22Rv1 (cell line): Measurements from ENCODE around the gene RAB33B.

ENCODE experiments used
- H3K27ac ChIP-seq: fragments of 450-650 bp; 2 replicates; pipeline ENCODE4 v1.5.1; 2017
- ZFX ChIP-seq: fragments of 450-650 bp; IDR thresholded peaks from 2 replicates; pipeline ENCODE4 v1.6.1; 2017; ENCODE audit warnings: antibody characterized with exemption, borderline replicate concordance
- TF ChIP-seq, protein P1 (sequence below): fragments of 450-650 bp; IDR thresholded peaks from 2 replicates; pipeline ENCODE4 v1.5.1; 2017; ENCODE audit warnings: mild to moderate bottlenecking

The RAB33B gene

DNA sequence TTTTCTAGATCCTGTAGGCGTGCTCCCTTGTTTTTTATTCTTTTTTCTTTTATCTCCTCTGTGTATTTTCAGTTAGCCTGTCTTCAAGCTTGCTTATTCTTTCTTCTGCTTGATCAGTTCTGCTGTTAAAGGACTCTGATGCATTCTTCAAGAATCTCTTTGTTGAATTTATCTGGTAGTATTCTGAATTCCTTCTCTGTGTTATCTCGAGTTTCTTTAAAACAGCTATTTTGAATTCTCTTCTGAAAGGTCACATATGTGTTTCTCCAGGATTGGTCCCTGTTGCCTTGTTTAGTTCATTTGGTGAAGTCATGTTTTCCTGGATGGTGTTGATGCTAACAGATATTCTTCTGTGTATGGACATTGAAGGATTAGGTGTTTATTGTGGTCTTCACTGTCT, 15.3 kb downstream of the RAB33B start:
- TF ChIP-seq, protein P1, sequence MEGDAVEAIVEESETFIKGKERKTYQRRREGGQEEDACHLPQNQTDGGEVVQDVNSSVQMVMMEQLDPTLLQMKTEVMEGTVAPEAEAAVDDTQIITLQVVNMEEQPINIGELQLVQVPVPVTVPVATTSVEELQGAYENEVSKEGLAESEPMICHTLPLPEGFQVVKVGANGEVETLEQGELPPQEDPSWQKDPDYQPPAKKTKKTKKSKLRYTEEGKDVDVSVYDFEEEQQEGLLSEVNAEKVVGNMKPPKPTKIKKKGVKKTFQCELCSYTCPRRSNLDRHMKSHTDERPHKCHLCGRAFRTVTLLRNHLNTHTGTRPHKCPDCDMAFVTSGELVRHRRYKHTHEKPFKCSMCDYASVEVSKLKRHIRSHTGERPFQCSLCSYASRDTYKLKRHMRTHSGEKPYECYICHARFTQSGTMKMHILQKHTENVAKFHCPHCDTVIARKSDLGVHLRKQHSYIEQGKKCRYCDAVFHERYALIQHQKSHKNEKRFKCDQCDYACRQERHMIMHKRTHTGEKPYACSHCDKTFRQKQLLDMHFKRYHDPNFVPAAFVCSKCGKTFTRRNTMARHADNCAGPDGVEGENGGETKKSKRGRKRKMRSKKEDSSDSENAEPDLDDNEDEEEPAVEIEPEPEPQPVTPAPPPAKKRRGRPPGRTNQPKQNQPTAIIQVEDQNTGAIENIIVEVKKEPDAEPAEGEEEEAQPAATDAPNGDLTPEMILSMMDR, result no peak
- no peak for TF ChIP-seq ZFX
- H3K27ac ChIP-seq, result no peak overlapping the region; the same call in 1 of the 2 replicates

DNA sequence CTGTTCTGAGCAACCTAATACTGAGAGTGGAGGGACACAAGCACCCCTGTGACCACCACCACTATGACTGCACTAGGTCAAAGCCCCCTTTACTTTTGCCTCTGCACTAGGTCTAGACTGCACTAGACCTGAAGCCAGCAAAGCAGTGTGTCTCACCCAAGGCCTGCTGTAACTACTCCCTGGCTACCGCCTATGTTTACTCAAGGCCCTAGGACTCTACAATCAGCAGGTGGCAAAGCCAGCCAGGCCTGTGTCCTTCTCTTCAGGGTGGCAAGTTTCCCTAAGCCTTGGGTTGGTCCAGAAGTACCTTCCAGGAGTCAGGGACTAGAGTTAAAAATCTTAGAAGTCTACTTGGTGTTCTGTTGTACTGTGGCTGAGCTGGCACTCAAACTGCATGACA, 15.9 kb downstream of the RAB33B start:
- TF ChIP-seq, protein P1, result no peak
- no peak for TF ChIP-seq ZFX
- no peak overlapping the region; the same call in 1 of the 2 replicates for H3K27ac ChIP-seq

DNA sequence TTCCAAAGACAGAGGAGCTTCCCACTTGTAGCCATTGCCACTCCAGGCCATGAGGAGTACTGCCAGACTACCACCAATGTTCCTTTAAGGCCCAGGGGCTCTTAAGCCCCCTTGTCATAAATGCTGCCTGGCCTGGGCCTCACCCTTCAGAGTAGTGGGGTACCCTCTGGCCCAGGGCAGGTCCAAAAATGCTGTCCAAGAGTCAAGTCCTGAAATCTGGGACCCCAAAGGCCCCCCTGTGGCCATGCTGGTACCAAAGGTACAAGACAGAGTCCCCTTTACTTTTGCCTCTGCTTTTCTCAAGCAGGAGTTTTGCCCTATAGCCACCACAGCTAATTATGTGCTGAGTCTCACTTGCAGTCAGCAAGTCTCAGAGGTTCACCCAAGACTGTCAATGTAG, 16.4 kb downstream of the RAB33B start:
- no peak for TF ChIP-seq ZFX

DNA sequence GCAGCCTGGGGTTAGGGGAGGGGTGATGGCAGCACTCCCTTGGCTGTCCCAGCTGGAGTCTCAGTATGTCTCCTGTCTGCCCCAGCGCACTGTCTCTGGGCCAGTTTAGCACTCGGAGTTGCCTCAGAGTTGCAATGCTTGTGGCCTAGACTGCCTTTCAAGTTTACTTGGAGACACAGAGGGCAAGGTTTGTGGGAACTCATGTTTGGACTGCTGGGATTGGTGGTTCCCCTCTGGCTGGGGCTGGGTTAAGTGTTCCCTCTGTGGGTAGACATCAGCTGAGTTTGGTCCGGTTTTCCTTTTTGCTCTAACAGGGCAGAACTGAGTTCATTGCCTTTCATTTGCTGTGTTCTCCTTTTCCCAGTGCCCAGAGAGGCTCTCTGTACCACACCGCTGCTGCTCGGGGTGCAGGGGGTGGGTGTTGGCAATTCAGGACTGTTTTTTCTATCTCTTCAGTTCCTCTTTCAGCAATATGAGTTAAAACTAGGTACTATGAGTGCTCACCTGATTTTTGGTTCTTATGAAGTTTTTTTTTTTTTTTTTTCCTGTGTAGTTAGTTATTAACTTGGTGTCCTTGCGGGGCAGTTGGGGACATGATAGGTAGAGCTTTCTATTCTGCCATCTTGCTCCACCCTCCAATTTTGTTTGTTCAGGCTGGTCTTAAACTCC, 17.2 kb downstream of the RAB33B start:
- TF ChIP-seq ZFX, result no peak
- TF ChIP-seq, protein P1, result no peak
- no peak overlapping the region for H3K27ac ChIP-seq

More for the DNA sequence above, 16.4 kb downstream of the RAB33B start:
- no peak overlapping the region for H3K27ac ChIP-seq

DNA sequence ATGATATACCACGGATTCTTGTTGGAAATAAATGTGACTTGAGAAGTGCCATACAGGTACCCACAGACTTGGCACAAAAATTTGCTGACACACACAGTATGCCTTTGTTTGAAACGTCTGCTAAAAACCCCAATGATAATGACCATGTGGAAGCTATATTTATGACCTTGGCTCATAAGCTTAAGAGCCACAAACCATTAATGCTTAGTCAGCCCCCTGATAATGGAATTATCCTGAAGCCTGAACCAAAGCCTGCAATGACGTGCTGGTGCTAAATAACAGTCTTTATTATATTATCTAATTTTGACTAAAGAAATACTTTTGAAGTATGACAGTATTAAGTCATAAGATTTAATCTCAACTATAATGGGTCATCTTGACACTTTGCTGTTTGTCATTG, 18.9 kb downstream of the RAB33B start:
- H3K27ac ChIP-seq, result no peak overlapping the region
- TF ChIP-seq, protein P1, result no peak
- no peak for TF ChIP-seq ZFX

DNA sequence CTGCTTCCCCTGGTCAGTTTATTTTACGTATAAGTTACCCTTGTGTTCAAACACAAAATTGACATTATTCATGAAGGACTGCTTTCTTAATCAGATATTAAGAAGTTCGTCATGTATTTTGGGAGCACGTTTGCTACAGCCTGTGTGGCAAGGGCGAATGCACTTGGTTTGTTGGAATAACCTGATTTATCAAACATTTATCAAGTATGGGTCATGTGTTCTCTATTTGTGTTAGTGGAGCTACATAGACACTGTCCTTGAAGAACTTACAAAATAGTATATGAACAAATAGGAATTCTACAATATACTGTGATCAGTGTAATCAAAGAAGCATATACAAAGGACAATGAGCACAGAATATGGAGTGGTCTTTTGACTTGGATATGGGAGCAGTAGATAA, 22.4 kb downstream of the RAB33B start:
- TF ChIP-seq, protein P1, result no peak
- no peak for TF ChIP-seq ZFX
- H3K27ac ChIP-seq, result no peak overlapping the region

DNA sequence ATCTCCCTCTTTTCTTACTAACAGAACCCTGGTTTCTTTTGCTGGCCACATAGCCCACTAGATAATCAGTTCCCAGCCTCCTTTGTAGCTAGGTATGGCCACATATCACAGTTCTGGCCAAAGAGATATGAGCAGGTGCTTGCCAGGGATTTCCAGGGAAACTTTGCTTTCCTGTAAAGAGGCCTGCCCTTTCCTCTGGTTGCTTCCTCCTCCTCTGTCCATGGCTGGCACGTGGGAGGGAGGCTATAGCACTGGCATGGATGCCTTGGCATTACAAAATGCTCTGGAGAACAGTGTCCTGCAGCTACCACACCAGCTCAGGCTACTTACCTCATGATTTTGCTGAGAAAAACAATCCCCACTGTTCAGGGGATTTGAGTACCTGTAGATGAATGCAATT, 27.5 kb downstream of the RAB33B start:
- TF ChIP-seq, protein P1, result no peak
- TF ChIP-seq ZFX, result no peak
- H3K27ac ChIP-seq, result no peak overlapping the region

DNA sequence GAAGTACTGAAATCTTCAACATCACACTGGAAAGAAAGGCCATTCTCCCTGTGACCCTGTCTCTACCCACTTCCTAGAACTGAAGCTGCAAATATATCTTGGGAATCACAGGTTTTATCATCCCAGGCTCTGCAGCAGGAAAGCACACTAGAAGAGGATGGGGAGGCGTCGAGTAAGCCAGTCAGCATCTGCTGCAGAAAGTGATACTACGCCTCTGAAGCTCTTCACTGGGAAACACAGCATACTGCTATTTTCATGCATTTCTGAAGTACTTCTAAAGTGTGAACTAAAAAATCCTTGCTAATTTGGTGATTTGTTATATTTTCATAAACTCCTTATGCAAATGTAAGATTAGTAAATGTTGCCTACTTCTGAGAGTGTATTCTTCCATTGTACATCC, 29.1 kb downstream of the RAB33B start:
- no peak overlapping the region for H3K27ac ChIP-seq
- TF ChIP-seq ZFX, result no peak
- TF ChIP-seq, protein P1, result no peak
